HepG2 (cell line): Measurements from ENCODE around the gene RASSF7. TPM values are rescaled to one million over a fixed set of nuclear protein-coding genes. Genes with fewer than 3 reads are reported as not detected.
A peak's percentile ranks its signal among the peaks of the same experiment; 100 is the strongest.

Source experiments
- HBP1 ChIP-seq: IDR thresholded peaks from 2 replicates; pipeline ENCODE4 v1.6.1; 2016; ENCODE audit warnings: low read depth, control low read depth
- MTF1 ChIP-seq: sonication (generic); formaldehyde crosslinking; IDR thresholded peaks from 2 replicates; pipeline ENCODE4 v1.5.0; 2020; ENCODE audit warnings: missing genetic modification reagents
- MYPOP ChIP-seq: sonication (generic); formaldehyde crosslinking; IDR thresholded peaks from 2 replicates; pipeline ENCODE4 v1.8.1; 2023; ENCODE audit warnings: mild to moderate bottlenecking, moderate library complexity, missing genetic modification reagents
- POLR2A ChIP-seq, 2 experiments: IDR thresholded peaks; 2 replicates each; pipeline ENCODE4 v1.6.1; 2011; ENCODE audit warnings: low read depth in 2 of 2, low read length in 2 of 2, mild to moderate bottlenecking in 1 of 2, moderate library complexity in 1 of 2; ENCODE audit not compliant: insufficient read depth in 1 of 2
- PTBP1 ChIP-seq: fragments of 200-400 bp; formaldehyde crosslinking; IDR thresholded peaks from 2 replicates; pipeline ENCODE4 v1.6.1; 2018; ENCODE audit warnings: low read length, low read depth; ENCODE audit not compliant: poor library complexity, severe bottlenecking
- RNF219 ChIP-seq: sonication (generic); formaldehyde crosslinking; IDR thresholded peaks from 2 replicates; pipeline ENCODE4 v1.5.0; 2020; ENCODE audit warnings: mild to moderate bottlenecking, missing genetic modification reagents
- ZBTB7B ChIP-seq: sonication (generic); formaldehyde crosslinking; IDR thresholded peaks from 2 replicates; pipeline ENCODE4 v1.4.0; 2020; ENCODE audit warnings: missing genetic modification reagents
- ZIK1 ChIP-seq: sonication (generic); formaldehyde crosslinking; IDR thresholded peaks from 2 replicates; pipeline ENCODE4 v1.5.0; 2020; ENCODE audit warnings: mild to moderate bottlenecking, low read depth, missing genetic modification reagents, borderline replicate concordance
- ZNF138 ChIP-seq: sonication (generic); formaldehyde crosslinking; IDR thresholded peaks from 2 replicates; pipeline ENCODE4 v1.5.0; 2020; ENCODE audit warnings: mild to moderate bottlenecking, low read depth, missing genetic modification reagents
- ZNF274 ChIP-seq: sonication (generic); formaldehyde crosslinking; IDR thresholded peaks from 2 replicates; pipeline ENCODE4 v1.5.1; 2020; ENCODE audit warnings: mild to moderate bottlenecking, missing genetic modification reagents
- ZNF431 ChIP-seq: sonication (generic); formaldehyde crosslinking; IDR thresholded peaks from 2 replicates; pipeline ENCODE4 v1.9.0; 2022; ENCODE audit warnings: missing genetic modification reagents, low read depth, mild to moderate bottlenecking, borderline replicate concordance
- ZNF468 ChIP-seq: sonication (generic); formaldehyde crosslinking; IDR thresholded peaks from 2 replicates; pipeline ENCODE4 v1.8.0; 2022; ENCODE audit warnings: mild to moderate bottlenecking, moderate library complexity, missing genetic modification reagents
- ZNF564 ChIP-seq: sonication (generic); formaldehyde crosslinking; IDR thresholded peaks from 2 replicates; pipeline ENCODE4 v1.8.1; 2023; ENCODE audit warnings: mild to moderate bottlenecking, missing genetic modification reagents
- ZNF607 ChIP-seq: sonication (generic); formaldehyde crosslinking; IDR thresholded peaks from 2 replicates; pipeline ENCODE4 v1.5.1; 2020; ENCODE audit warnings: missing genetic modification reagents, mild to moderate bottlenecking, borderline replicate concordance
- ZNF687 ChIP-seq: sonication (generic); formaldehyde crosslinking; IDR thresholded peaks from 2 replicates; pipeline ENCODE4 v1.5.1; 2020; ENCODE audit warnings: mild to moderate bottlenecking, missing genetic modification reagents, moderate library complexity
- ZNF777 ChIP-seq: sonication (generic); formaldehyde crosslinking; IDR thresholded peaks from 2 replicates; pipeline ENCODE4 v1.4.0; 2020; ENCODE audit warnings: missing genetic modification reagents
- ZNF878 ChIP-seq: sonication (generic); formaldehyde crosslinking; IDR thresholded peaks from 2 replicates; pipeline ENCODE4 v1.8.1; 2023; ENCODE audit warnings: mild to moderate bottlenecking, missing genetic modification reagents, moderate library complexity
- ZSCAN21 ChIP-seq: sonication (generic); formaldehyde crosslinking; IDR thresholded peaks from 2 replicates; pipeline ENCODE4 v1.8.0; 2022; ENCODE audit warnings: mild to moderate bottlenecking, missing genetic modification reagents, moderate library complexity, borderline replicate concordance
- ZSCAN31 ChIP-seq: sonication (generic); formaldehyde crosslinking; IDR thresholded peaks from 2 replicates; pipeline ENCODE4 v1.5.0; 2020; ENCODE audit warnings: low read depth, mild to moderate bottlenecking, missing genetic modification reagents
- polyA plus RNA-seq, 8 experiments: library from polyadenylated mRNA; depleted of rRNA in 3 of 8; stranded (reverse) in 7 of 8; unstranded in 1 of 8; fragments of >200 nt; fragmentation: Illumina TruSeq in 4 of 8; extraction: Trizol in 4 of 8; gene quantifications; 2 replicates each; pipeline versions ENCODE4 v1.2.1 to v1.2.3, GENCODE V29; 2011 to 2016; ENCODE audit warnings: low read depth in 4 of 8, missing spikeins in 1 of 8, mixed read lengths in 1 of 8; ENCODE audit not compliant: insufficient read depth in 1 of 8
- total RNA-seq, 5 experiments: library from RNA; depleted of rRNA; stranded (reverse); fragments of >200 nt; fragmentation: Illumina TruSeq; extraction: Trizol; gene quantifications; 2 replicates each; pipeline ENCODE4 v1.2.3, GENCODE V29; 2016; ENCODE audit warnings: low read depth in 1 of 5

The RASSF7 gene
- total and polyA plus RNA-seq, 2 of the 13 experiments (the other 11 are each of a cell fraction or from before 2014, with no cell fraction given) = 20.2 to 28.6 TPM

- TF ChIP-seq RNF219 (CRISPR knock-in tag) = no peak
- TF ChIP-seq ZNF564 = peak; percentile 38
- TF ChIP-seq ZNF878 (CRISPR knock-in tag) = no peak
- no peak for TF ChIP-seq ZNF468 (CRISPR knock-in tag)
- peak; percentile 57; the same call in 1 of the 2 replicates for TF ChIP-seq ZNF607 (CRISPR knock-in tag)
- 0 out of 2 replicates have a peak, but pooled peaks have one; percentile 2 for TF ChIP-seq ZIK1 (CRISPR knock-in tag)
- 0 out of 2 replicates have a peak, but pooled peaks have one; percentile 38 for TF ChIP-seq ZSCAN21 (CRISPR knock-in tag)
- TF ChIP-seq ZNF138 (CRISPR knock-in tag) = 0 out of 2 replicates have a peak, but pooled peaks have one; percentile 41
- peak; percentile 52; the same call in 1 of the 2 replicates for TF ChIP-seq MYPOP (CRISPR knock-in tag)
- TF ChIP-seq HBP1 (CRISPR knock-in tag) = peak; percentile 51; the same call in 1 of the 2 replicates
- no peak for TF ChIP-seq ZNF274
- TF ChIP-seq ZSCAN31 = peak; percentile 15; the same call in 1 of the 2 replicates
- no peak for TF ChIP-seq MTF1 (CRISPR knock-in tag)
- TF ChIP-seq ZBTB7B = 0 out of 2 replicates have a peak, but pooled peaks have one; percentile 42
- TF ChIP-seq ZNF687 (CRISPR knock-in tag) = peak; percentile 55
- TF ChIP-seq ZNF431 (CRISPR knock-in tag) = no peak
- 0 out of 2 replicates have a peak, but pooled peaks have one; percentile 45 for TF ChIP-seq ZNF777 (CRISPR knock-in tag)
- peak; percentile 33 for TF ChIP-seq PTBP1
- no peak for TF ChIP-seq POLR2A (IDR thresholded peaks at IDR 0.05; ENCODE audit: insufficient read depth in 1 of 2, low read depth in 2 of 2, low read length in 2 of 2)
Measured at GRCh38 chr11:567629-568292, 7.0 kb downstream of the RASSF7 start (continued).
